SK-N-SH treated with all-trans-retinoic acid at 6 μM for 48 hours (cell line): ENCODE results near the gene MVB12B.

ENCODE experiments used
- ATAC-seq: fragments of 200-7000 bp; cut with Tn5 transposase; 3 replicates; pipeline ENCODE4 v1.9.1; 2020; ENCODE audit warnings: mild to moderate bottlenecking, moderate library complexity
- ARNTL ChIP-seq: fragments of 450-650 bp; formaldehyde crosslinking; IDR thresholded peaks from 2 replicates; pipeline ENCODE4 v1.5.0; 2020; ENCODE audit warnings: low read depth, mild to moderate bottlenecking, moderate library complexity, borderline replicate concordance
- BACH2 ChIP-seq: fragments of 250-450 bp; sonication (Bioruptor Pico); IDR thresholded peaks from 2 replicates; pipeline ENCODE4 v1.9.0; 2021; ENCODE audit warnings: mild to moderate bottlenecking, borderline replicate concordance
- CSDC2 ChIP-seq: fragments of 250-450 bp; sonication (Bioruptor Pico); IDR thresholded peaks from 2 replicates; pipeline ENCODE4 v1.5.0; 2020; ENCODE audit warnings: mild to moderate bottlenecking, moderate library complexity
- ESRRG ChIP-seq: fragments of 250-450 bp; sonication (Bioruptor Pico); IDR thresholded peaks from 2 replicates; pipeline ENCODE4 v1.6.1; 2021; ENCODE audit warnings: mild to moderate bottlenecking
- GLIS3 ChIP-seq: fragments of 250-450 bp; sonication (Bioruptor Pico); IDR thresholded peaks from 2 replicates; pipeline ENCODE4 v1.5.0; 2020; ENCODE audit warnings: mild to moderate bottlenecking, moderate library complexity
- ISL1 ChIP-seq: fragments of 250-450 bp; sonication (Bioruptor Pico); IDR thresholded peaks from 2 replicates; pipeline ENCODE4 v2.1.2; 2022; ENCODE audit warnings: mild to moderate bottlenecking, moderate library complexity
- OSR1 ChIP-seq: fragments of 250-450 bp; sonication (Bioruptor Pico); IDR thresholded peaks from 2 replicates; pipeline ENCODE4 v1.8.0; 2022; ENCODE audit warnings: moderate library complexity, mild to moderate bottlenecking, inconsistent platforms
- PPARA ChIP-seq: fragments of 250-450 bp; sonication (Bioruptor Pico); IDR thresholded peaks from 2 replicates; pipeline ENCODE4 v1.5.0; 2020; ENCODE audit warnings: mild to moderate bottlenecking, borderline replicate concordance
- RARB ChIP-seq: fragments of 250-450 bp; sonication (Bioruptor Pico); IDR thresholded peaks from 2 replicates; pipeline ENCODE4 v1.8.0; 2021; ENCODE audit warnings: mild to moderate bottlenecking, moderate library complexity
- SNAI2 ChIP-seq: fragments of 250-450 bp; sonication (Bioruptor Pico); IDR thresholded peaks from 2 replicates; pipeline ENCODE4 v1.5.0; 2020; ENCODE audit warnings: mild to moderate bottlenecking, moderate library complexity
- TCF4 ChIP-seq: fragments of 250-450 bp; sonication (Bioruptor Pico); IDR thresholded peaks from 2 replicates; pipeline ENCODE4 v1.8.0; 2021; ENCODE audit warnings: mild to moderate bottlenecking, moderate library complexity, borderline replicate concordance
- TOX ChIP-seq: fragments of 250-450 bp; sonication (Bioruptor Pico); IDR thresholded peaks from 2 replicates; pipeline ENCODE4 v1.8.0; 2021; ENCODE audit warnings: mild to moderate bottlenecking, moderate library complexity, borderline replicate concordance
- ZC3H10 ChIP-seq: fragments of 250-450 bp; sonication (Bioruptor Pico); IDR thresholded peaks from 2 replicates; pipeline ENCODE4 v1.5.1; 2021; ENCODE audit warnings: mild to moderate bottlenecking, moderate library complexity
- ZFP3 ChIP-seq: fragments of 250-450 bp; sonication (Bioruptor Pico); IDR thresholded peaks from 2 replicates; pipeline ENCODE4 v1.5.0; 2020; ENCODE audit warnings: mild to moderate bottlenecking, moderate library complexity
- ZFP30 ChIP-seq: fragments of 450-650 bp; formaldehyde crosslinking; IDR thresholded peaks from 2 replicates; pipeline ENCODE4 v1.5.0; 2022; ENCODE audit warnings: mild to moderate bottlenecking, moderate library complexity
- ZNF565 ChIP-seq: fragments of 450-650 bp; formaldehyde crosslinking; conservative IDR thresholded peaks from 2 replicates; pipeline ENCODE4 v1.5.0; 2020; ENCODE audit warnings: low read depth, mild to moderate bottlenecking, moderate library complexity
- ZNF70 ChIP-seq: fragments of 450-650 bp; formaldehyde crosslinking; IDR thresholded peaks from 2 replicates; pipeline ENCODE4 v1.5.0; 2020; ENCODE audit warnings: mild to moderate bottlenecking, moderate library complexity
- TF ChIP-seq, protein P1 (sequence below): fragments of 250-450 bp; sonication (Bioruptor Pico); IDR thresholded peaks from 2 replicates; pipeline ENCODE4 v1.8.0; 2020; ENCODE audit warnings: mild to moderate bottlenecking, moderate library complexity, borderline replicate concordance
- TF ChIP-seq, protein P2 (sequence below): fragments of 250-450 bp; sonication (Bioruptor Pico); IDR thresholded peaks from 2 replicates; pipeline ENCODE4 v1.5.1; 2020; ENCODE audit warnings: low read depth, mild to moderate bottlenecking, moderate library complexity
- TF ChIP-seq, protein P3 (sequence below): fragments of 250-450 bp; sonication (Bioruptor Pico); IDR thresholded peaks from 2 replicates; pipeline ENCODE4 v1.8.0; 2021; ENCODE audit warnings: low read depth, mild to moderate bottlenecking, moderate library complexity, borderline replicate concordance
- TF ChIP-seq, protein P4 (sequence below): fragments of 250-450 bp; sonication (Bioruptor Pico); IDR thresholded peaks from 2 replicates; pipeline ENCODE4 v1.5.1; 2021; ENCODE audit warnings: mild to moderate bottlenecking, moderate library complexity

MVB12B gene

DNA sequence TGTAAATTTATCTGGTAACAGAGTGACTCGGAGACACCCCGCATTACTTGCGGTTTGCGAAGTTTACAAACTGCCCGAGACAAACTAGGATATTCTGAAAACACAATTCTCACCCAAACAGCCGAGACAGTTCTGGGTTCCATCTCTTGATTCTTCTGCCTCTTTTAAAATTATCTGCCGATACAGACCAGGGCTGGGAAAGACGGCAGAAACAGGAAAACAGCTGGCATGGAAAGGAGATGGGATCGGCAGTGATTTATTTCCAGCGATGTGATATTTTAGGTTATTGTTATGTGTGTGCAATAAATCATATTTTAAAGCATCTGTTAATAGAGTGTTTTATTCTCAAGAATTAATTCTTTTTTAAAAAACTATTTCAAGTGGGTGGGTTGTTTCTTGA is 193.8 kb downstream of the MVB12B start (continued):
- TF ChIP-seq, protein P1, sequence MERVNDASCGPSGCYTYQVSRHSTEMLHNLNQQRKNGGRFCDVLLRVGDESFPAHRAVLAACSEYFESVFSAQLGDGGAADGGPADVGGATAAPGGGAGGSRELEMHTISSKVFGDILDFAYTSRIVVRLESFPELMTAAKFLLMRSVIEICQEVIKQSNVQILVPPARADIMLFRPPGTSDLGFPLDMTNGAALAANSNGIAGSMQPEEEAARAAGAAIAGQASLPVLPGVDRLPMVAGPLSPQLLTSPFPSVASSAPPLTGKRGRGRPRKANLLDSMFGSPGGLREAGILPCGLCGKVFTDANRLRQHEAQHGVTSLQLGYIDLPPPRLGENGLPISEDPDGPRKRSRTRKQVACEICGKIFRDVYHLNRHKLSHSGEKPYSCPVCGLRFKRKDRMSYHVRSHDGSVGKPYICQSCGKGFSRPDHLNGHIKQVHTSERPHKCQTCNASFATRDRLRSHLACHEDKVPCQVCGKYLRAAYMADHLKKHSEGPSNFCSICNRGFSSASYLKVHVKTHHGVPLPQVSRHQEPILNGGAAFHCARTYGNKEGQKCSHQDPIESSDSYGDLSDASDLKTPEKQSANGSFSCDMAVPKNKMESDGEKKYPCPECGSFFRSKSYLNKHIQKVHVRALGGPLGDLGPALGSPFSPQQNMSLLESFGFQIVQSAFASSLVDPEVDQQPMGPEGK (CRISPR knock-in tag) = no peak
- TF ChIP-seq ISL1 (CRISPR knock-in tag) (no peak), OSR1 (CRISPR knock-in tag) (no peak), ZNF70 (CRISPR knock-in tag) (no peak), PPARA (no peak)
- TF ChIP-seq, all 23 proteins: peak for 0

DNA sequence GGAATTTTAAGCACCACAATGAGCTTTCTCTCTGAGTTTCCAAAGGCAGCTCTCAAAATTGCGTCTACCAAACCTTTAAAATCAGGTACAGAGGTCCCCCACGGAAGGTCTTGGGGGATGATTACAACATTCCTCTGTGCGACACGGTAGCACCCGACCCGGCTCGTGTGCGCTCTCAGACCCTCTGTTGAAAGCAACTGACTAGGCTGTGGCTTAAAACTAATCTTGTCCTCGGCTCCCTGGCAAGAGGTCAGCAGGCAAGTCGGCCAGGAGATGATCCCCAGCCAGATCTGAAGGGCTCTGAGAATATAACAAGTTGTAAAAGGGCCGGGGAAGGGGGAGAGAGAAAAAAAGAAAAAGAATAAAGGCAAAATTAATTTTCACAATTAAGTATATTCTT is 194.5 kb downstream of the MVB12B start:
- TF ChIP-seq GLIS3 (no peak), ZC3H10 (CRISPR knock-in tag) (no peak), ZFP3 (CRISPR knock-in tag) (no peak), OSR1 (CRISPR knock-in tag) (no peak), ZFP30 (no peak), ZNF70 (CRISPR knock-in tag) (no peak), ARNTL (no peak), SNAI2 (no peak), PPARA (no peak), ZNF565 (CRISPR knock-in tag) (no peak), CSDC2 (CRISPR knock-in tag) (no peak), BACH2 (CRISPR knock-in tag) (no peak), ISL1 (CRISPR knock-in tag) (no peak), RARB (CRISPR knock-in tag) (no peak), TOX (CRISPR knock-in tag) (no peak), ESRRG (no peak), TCF4 (CRISPR knock-in tag) (no peak)
- TF ChIP-seq, protein P1 (CRISPR knock-in tag) = no peak
- TF ChIP-seq, protein P2, sequence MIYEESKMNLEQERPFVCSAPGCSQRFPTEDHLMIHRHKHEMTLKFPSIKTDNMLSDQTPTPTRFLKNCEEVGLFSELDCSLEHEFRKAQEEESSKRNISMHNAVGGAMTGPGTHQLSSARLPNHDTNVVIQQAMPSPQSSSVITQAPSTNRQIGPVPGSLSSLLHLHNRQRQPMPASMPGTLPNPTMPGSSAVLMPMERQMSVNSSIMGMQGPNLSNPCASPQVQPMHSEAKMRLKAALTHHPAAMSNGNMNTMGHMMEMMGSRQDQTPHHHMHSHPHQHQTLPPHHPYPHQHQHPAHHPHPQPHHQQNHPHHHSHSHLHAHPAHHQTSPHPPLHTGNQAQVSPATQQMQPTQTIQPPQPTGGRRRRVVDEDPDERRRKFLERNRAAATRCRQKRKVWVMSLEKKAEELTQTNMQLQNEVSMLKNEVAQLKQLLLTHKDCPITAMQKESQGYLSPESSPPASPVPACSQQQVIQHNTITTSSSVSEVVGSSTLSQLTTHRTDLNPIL (CRISPR knock-in tag) = no peak
- TF ChIP-seq, protein P3, sequence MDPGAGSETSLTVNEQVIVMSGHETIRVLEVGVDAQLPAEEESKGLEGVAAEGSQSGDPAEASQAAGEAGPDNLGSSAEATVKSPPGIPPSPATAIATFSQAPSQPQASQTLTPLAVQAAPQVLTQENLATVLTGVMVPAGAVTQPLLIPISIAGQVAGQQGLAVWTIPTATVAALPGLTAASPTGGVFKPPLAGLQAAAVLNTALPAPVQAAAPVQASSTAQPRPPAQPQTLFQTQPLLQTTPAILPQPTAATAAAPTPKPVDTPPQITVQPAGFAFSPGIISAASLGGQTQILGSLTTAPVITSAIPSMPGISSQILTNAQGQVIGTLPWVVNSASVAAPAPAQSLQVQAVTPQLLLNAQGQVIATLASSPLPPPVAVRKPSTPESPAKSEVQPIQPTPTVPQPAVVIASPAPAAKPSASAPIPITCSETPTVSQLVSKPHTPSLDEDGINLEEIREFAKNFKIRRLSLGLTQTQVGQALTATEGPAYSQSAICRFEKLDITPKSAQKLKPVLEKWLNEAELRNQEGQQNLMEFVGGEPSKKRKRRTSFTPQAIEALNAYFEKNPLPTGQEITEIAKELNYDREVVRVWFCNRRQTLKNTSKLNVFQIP (CRISPR knock-in tag) = no peak

DNA sequence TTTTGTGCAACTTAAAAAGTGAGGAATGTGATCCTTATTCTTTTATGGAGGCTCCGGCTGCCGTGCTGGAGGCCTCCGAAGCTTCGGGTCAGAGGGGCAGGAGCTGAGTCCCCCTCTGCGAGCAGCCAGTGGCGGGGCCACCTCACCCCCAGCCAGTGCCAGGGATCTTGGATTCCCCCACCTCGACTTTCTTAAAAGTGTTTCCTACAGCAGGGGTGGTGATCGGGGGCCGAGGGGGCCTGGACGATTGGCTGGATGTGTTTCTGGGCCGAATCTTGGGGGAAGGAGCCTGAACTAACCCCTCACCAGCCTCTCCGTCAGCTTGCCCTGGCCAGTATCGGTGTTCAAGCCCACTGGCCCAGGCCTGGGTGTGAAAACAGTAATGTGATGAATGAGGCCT is 194.9 kb downstream of the MVB12B start:
- ATAC-seq = no peak
- TF ChIP-seq TCF4 (CRISPR knock-in tag) (no peak), ZC3H10 (CRISPR knock-in tag) (no peak), PPARA (no peak), TOX (CRISPR knock-in tag) (no peak), SNAI2 (no peak), ZFP3 (CRISPR knock-in tag) (no peak), CSDC2 (CRISPR knock-in tag) (no peak), ARNTL (no peak), ZFP30 (no peak), ESRRG (no peak), ZNF565 (CRISPR knock-in tag) (no peak), ZNF70 (CRISPR knock-in tag) (no peak), ISL1 (CRISPR knock-in tag) (no peak)
- TF ChIP-seq, protein P4, sequence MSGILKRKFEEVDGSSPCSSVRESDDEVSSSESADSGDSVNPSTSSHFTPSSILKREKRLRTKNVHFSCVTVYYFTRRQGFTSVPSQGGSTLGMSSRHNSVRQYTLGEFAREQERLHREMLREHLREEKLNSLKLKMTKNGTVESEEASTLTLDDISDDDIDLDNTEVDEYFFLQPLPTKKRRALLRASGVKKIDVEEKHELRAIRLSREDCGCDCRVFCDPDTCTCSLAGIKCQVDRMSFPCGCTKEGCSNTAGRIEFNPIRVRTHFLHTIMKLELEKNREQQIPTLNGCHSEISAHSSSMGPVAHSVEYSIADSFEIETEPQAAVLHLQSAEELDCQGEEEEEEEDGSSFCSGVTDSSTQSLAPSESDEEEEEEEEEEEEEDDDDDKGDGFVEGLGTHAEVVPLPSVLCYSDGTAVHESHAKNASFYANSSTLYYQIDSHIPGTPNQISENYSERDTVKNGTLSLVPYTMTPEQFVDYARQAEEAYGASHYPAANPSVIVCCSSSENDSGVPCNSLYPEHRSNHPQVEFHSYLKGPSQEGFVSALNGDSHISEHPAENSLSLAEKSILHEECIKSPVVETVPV (CRISPR knock-in tag) = no peak
- TF ChIP-seq, protein P2 (CRISPR knock-in tag) = no peak
- TF ChIP-seq, protein P1 (CRISPR knock-in tag) = no peak

More for the DNA sequence above, 194.5 kb downstream of the MVB12B start:
- no peak for ATAC-seq
